ENCODE results near the gene CAB39L.

- TF ChIP-seq CTCF (IDR thresholded peaks at IDR 0.05 in 8 of 11, conservative IDR thresholded peaks at IDR 0.05 in 3 of 11) (no peak), POLR2A (IDR thresholded peaks at IDR 0.05) (no peak)
These were observed 15.7 kb upstream of the CAB39L start for GRCh38 chr13:49459580-49459979.
